ENCODE measurements around the gene MCEMP1.

DNA sequence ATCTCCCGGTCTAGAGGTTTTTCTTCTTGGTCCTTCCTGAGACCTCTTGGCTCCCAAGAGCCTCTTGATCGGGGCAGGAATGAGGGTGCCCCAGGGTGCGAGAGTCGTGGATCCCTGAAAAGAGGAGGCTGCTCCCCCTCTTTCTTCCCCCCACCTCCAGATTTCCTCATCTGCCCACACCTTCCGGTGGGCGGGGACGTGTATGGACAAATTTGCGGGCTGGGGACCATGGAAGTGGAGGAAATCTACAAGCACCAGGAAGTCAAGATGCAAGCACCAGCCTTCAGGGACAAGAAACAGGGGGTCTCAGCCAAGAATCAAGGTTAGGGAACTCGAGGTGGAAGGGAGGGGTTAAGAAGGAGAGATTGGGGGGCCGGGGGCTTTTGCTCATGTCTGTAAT is at the start of gene MCEMP1:
- TF ChIP-seq, protein P1, sequence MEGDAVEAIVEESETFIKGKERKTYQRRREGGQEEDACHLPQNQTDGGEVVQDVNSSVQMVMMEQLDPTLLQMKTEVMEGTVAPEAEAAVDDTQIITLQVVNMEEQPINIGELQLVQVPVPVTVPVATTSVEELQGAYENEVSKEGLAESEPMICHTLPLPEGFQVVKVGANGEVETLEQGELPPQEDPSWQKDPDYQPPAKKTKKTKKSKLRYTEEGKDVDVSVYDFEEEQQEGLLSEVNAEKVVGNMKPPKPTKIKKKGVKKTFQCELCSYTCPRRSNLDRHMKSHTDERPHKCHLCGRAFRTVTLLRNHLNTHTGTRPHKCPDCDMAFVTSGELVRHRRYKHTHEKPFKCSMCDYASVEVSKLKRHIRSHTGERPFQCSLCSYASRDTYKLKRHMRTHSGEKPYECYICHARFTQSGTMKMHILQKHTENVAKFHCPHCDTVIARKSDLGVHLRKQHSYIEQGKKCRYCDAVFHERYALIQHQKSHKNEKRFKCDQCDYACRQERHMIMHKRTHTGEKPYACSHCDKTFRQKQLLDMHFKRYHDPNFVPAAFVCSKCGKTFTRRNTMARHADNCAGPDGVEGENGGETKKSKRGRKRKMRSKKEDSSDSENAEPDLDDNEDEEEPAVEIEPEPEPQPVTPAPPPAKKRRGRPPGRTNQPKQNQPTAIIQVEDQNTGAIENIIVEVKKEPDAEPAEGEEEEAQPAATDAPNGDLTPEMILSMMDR (IDR thresholded peaks at IDR 0.05): no peak
- no peak for TF ChIP-seq POLR2A (IDR thresholded peaks at IDR 0.05)
